Measurements from ENCODE around the gene PROC. TPM values are rescaled to one million over a fixed set of nuclear protein-coding genes. Genes with fewer than 3 reads are reported as not detected.

PROC gene
- total RNA-seq, 2 donors from 2014 or later, result not detected

DNA sequence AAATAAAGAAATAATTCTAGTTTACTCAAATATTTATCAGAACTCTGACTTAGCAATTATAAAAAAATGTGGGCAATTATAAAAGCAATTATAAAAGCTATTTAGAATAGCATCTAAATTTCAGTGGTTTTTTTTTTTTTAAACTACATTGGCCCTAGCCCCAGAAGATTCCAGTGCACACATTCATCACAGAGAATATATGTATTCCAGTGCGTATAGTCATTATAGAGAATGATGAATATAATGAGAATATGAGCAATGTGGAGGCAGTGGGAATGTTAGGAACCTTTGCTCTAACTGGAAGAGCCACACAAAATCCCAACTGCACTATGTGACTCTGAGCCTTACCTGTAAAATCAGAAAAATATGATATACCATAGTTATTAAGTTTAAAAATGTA, 41.0 kb upstream of the PROC start:
- H3K4me3 ChIP-seq, result no peak overlapping the region
- H3K9me3 ChIP-seq, result peaks cover 0 to 4% of the 10 kb centered on the region in 2 donors
- H3K36me3 ChIP-seq, result no peaks in the 10 kb centered on the region
- TF ChIP-seq, protein P1, sequence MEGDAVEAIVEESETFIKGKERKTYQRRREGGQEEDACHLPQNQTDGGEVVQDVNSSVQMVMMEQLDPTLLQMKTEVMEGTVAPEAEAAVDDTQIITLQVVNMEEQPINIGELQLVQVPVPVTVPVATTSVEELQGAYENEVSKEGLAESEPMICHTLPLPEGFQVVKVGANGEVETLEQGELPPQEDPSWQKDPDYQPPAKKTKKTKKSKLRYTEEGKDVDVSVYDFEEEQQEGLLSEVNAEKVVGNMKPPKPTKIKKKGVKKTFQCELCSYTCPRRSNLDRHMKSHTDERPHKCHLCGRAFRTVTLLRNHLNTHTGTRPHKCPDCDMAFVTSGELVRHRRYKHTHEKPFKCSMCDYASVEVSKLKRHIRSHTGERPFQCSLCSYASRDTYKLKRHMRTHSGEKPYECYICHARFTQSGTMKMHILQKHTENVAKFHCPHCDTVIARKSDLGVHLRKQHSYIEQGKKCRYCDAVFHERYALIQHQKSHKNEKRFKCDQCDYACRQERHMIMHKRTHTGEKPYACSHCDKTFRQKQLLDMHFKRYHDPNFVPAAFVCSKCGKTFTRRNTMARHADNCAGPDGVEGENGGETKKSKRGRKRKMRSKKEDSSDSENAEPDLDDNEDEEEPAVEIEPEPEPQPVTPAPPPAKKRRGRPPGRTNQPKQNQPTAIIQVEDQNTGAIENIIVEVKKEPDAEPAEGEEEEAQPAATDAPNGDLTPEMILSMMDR (IDR thresholded peaks at IDR 0.05), result no peak
- no peaks in the 10 kb centered on the region for H3K27me3 ChIP-seq
- H3K27ac ChIP-seq, result no peak overlapping the region
- no peak for DNase-seq (ENCODE audit: low spot score)
- peaks cover 0 to 20% of the 10 kb centered on the region in 2 donors for H3K4me1 ChIP-seq

DNA sequence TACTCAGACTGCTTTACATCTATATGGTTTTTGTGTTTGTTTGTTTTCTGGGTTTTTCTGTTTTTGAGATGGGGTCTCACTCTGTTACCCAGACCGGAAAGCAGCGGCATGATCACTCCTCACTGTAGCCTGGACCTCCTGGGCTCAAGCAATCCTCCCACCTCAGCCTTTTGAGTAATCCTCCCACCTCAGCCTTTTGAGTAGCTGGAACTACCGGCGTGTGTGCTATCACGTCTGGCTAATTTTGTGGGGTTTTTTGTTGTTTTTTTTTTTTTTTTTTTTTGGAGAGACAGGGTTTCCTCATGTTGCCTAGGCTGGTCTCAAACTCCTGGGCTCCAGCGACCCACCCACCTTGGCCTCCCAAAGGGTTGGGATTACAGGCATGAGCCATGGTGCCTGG, 39.5 kb upstream of the PROC start:
- Histone ChIP-seq H3K27me3 (no peaks in the 10 kb centered on the region), H3K4me3 (no peak overlapping the region)
- TF ChIP-seq, protein P1 (IDR thresholded peaks at IDR 0.05), result no peak

DNA sequence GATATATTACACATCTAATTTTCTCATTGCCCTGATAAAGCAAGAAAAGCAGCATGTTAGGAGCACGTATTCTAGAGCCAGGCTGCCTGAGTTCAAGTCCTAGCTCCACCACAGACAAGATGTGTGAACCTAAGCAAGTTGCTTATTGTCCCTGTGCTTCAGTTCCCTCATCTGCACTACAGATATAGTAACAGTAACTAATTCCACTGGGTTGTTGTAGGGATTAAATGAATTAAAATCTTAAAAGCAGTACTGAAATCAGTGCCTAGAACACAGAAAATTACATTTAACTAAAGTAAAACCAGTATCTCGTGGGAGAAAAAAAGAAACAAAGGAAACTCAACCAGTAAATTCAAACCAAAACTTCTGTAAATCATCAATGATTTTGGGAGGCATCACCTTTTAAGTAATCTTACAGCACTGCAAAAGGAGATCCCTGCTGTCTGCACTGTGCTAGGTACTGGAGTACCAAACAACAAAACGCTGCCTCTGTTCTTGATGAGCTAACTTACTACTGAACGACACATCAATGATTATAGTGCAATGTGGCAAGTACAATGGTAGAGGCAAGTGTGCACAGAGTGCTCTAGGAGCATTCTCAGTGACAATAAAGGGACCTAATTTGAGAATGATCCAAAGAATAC, 38.4 kb upstream of the PROC start:
- DNase-seq (ENCODE audit: low spot score), result no peak
- Histone ChIP-seq H3K4me3 (no peak overlapping the region), H3K4me1 (peaks cover 0 to 44% of the 10 kb centered on the region in 2 donors), H3K36me3 (no peaks in the 10 kb centered on the region), H3K9me3 (no peaks in the 10 kb centered on the region), H3K27me3 (no peaks in the 10 kb centered on the region), H3K27ac (no peak overlapping the region)
- TF ChIP-seq, protein P1 (IDR thresholded peaks at IDR 0.05), result no peak

More for the DNA sequence above, 39.5 kb upstream of the PROC start:
- no peak overlapping the region for H3K27ac ChIP-seq
- peaks cover 0 to 34% of the 10 kb centered on the region in 2 donors for H3K4me1 ChIP-seq
- no peak for DNase-seq (ENCODE audit: low spot score)
- H3K36me3 ChIP-seq, result no peaks in the 10 kb centered on the region
- H3K9me3 ChIP-seq, result no peaks in the 10 kb centered on the region

DNA sequence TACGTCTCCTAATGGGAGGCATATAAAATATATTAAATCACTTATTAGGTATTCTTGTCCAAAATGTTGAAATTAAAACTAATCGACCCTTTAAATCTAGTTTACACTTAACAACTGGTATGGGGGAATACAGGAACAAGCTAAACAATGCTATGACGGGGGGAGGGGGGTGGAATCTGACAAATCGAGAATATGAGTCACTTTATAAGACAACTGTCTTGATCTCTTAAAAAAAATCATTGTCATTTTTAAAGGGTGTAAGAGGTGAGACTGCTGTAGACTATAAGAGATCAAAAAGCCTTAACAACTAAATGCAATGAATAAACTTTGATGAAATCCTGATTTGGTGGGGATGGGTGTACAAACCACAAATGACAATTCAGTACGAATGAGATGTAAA, 36.5 kb upstream of the PROC start:
- no peak overlapping the region for H3K27ac ChIP-seq
- DNase-seq (ENCODE audit: low spot score), result no peak
- TF ChIP-seq, protein P1 (IDR thresholded peaks at IDR 0.05), result no peak
- no peaks in the 10 kb centered on the region for H3K27me3 ChIP-seq
- no peaks in the 10 kb centered on the region for H3K36me3 ChIP-seq
- H3K4me3 ChIP-seq, result no peak overlapping the region
- peaks cover 0 to 59% of the 10 kb centered on the region in 2 donors for H3K4me1 ChIP-seq
- no peaks in the 10 kb centered on the region for H3K9me3 ChIP-seq

DNA sequence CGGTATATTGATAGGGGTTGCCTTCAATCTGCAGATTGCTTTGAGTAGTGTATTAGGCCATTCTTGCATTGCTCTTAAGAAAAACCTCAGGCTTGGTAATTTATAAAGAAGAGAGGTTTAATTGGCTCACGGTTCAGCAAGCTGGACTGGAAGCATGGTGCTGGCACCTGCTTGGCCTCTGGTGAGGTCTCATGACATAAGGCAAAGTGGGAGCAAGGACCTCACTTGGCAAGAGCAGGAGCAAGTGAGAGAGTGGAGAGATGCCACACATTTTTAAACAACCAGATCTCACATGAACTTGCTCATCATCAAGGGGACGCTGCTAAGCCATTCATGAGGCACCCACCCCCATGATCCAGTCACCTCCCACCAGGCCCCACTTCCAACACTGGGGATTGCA, 35.4 kb upstream of the PROC start:
- Histone ChIP-seq H3K27ac (peak overlapping the region; percentile 57 to 59), H3K9me3 (no peaks in the 10 kb centered on the region)
- DNase-seq (ENCODE audit: low spot score), result no peak

More for the DNA sequence above, 35.4 kb upstream of the PROC start:
- no peak overlapping the region for H3K4me3 ChIP-seq
- no peaks in the 10 kb centered on the region for H3K36me3 ChIP-seq
- TF ChIP-seq, protein P1 (IDR thresholded peaks at IDR 0.05), result no peak
- peaks cover 0 to 58% of the 10 kb centered on the region in 2 donors for H3K4me1 ChIP-seq
- H3K27me3 ChIP-seq, result no peaks in the 10 kb centered on the region
